Stimulated activated CD8-positive, alpha-beta memory T cell treated with anti-CD3 and anti-CD28 coated beads, Interleukin-4, amount 100 ng/mL, for 48 hours (primary cell): ENCODE data around the gene PNMA5.
"Not testable (repeated sequence)": the region's sequence is repeated elsewhere in the genome, so short reads cannot be mapped to it uniquely, and the experiment has no call there.

Experiments used
- DNase-seq: peaks from one replicate; pipeline ENCODE4 v3.0.0-alpha.2; 2020

The PNMA5 gene

GRCh38 chrX:152993933-152994332 is at the start of gene PNMA5:
TSS of gene PNMA5 (minus strand) at chrX:152994116. CDS start at chrX:152991598, 2,518 bp downstream.
- no peak for DNase-seq

GRCh38 chrX:153032397-153033118 is 38.6 kb upstream of the PNMA5 start:
- peak; percentile 83 for DNase-seq

GRCh38 chrX:153030801-153031200 is 36.9 kb upstream of the PNMA5 start:
- DNase-seq: no peak

- DNase-seq: no peak
These were observed 36.0 kb upstream of the PNMA5 start for GRCh38 chrX:153029875-153030274.

- DNase-seq: no peak
These were observed 35.2 kb upstream of the PNMA5 start for GRCh38 chrX:153029162-153029561.

- not testable (repeated sequence) for DNase-seq
These were observed 34.6 kb upstream of the PNMA5 start for GRCh38 chrX:153028487-153028886.

- DNase-seq: not testable (repeated sequence)
These were observed 32.6 kb upstream of the PNMA5 start for GRCh38 chrX:153026501-153026900.

GRCh38 chrX:153019166-153019565 is 25.2 kb upstream of the PNMA5 start:
- DNase-seq: no peak

- DNase-seq: not testable (repeated sequence)
These were observed 23.3 kb upstream of the PNMA5 start for GRCh38 chrX:153017174-153017573.

GRCh38 chrX:153004780-153005179 is 10.9 kb upstream of the PNMA5 start:
- DNase-seq: no peak

GRCh38 chrX:153003981-153004380 is 10.1 kb upstream of the PNMA5 start:
- no peak for DNase-seq

- not testable (repeated sequence) for DNase-seq
These were observed 8.3 kb upstream of the PNMA5 start for GRCh38 chrX:153002182-153002581.

- no peak for DNase-seq
These were observed 3.4 kb upstream of the PNMA5 start for GRCh38 chrX:152997337-152997736.

GRCh38 chrX:152992115-152992514 is 1.8 kb downstream of the PNMA5 start:
- no peak for DNase-seq

- no peak for DNase-seq
These were observed 2.8 kb downstream of the PNMA5 start for GRCh38 chrX:152991123-152991522.

GRCh38 chrX:152989292-152989658 is 4.6 kb downstream of the PNMA5 start:
- no peak for DNase-seq

- DNase-seq: no peak
These were observed 5.2 kb downstream of the PNMA5 start for GRCh38 chrX:152988536-152989291.

GRCh38 chrX:152987801-152988200 is 6.1 kb downstream of the PNMA5 start:
- no peak for DNase-seq

- DNase-seq: not testable (repeated sequence)
These were observed 6.8 kb downstream of the PNMA5 start for GRCh38 chrX:152987156-152987555.

GRCh38 chrX:152985383-152985782 is 8.5 kb downstream of the PNMA5 start:
- not testable (repeated sequence) for DNase-seq

- DNase-seq: no peak
These were observed 25.7 kb downstream of the PNMA5 start for GRCh38 chrX:152968193-152968592.

GRCh38 chrX:152960115-152960514 is 33.8 kb downstream of the PNMA5 start:
- no peak for DNase-seq

GRCh38 chrX:152959626-152960025 is 34.3 kb downstream of the PNMA5 start:
- no peak for DNase-seq
